Lung (tissue), 12 donors: ENCODE results near the gene USP15. TPM values are rescaled to one million over a fixed set of nuclear protein-coding genes. Genes with fewer than 3 reads are reported as not detected.
A peak's percentile ranks its signal among the peaks of the same experiment; 100 is the strongest.

Experiments used
- ATAC-seq: fragments of 200-7000 bp; cut with Tn5 transposase; one replicate; pipeline ENCODE4 v1.9.1; 2020; ENCODE audit warnings: moderate number of reproducible peaks; ENCODE audit not compliant: insufficient read depth, low FRiP score
- DNase-seq, 3 donors: peaks; one replicate each; pipeline ENCODE4 v3.0.0-alpha.2; 2013 to 2017
- H3K27ac ChIP-seq, 2 donors: one replicate each; pipeline ENCODE4 v1.5.1; 2013; ENCODE audit warnings: mild to moderate bottlenecking in 2 of 2, moderate library complexity in 2 of 2, control low read depth in 1 of 2, inconsistent platforms in 1 of 2, low read depth in 1 of 2, low read length in 1 of 2
- H3K27me3 ChIP-seq, 3 donors: one replicate each; pipeline ENCODE4 v1.5.1; 2013; ENCODE audit warnings: low read length in 2 of 3; ENCODE audit not compliant: control insufficient read depth in 3 of 3, insufficient read depth in 3 of 3
- H3K36me3 ChIP-seq, 4 donors: one replicate each; pipeline ENCODE4 v1.5.1; 2013; ENCODE audit warnings: low read length in 4 of 4, mild to moderate bottlenecking in 1 of 4, moderate library complexity in 1 of 4; ENCODE audit not compliant: control insufficient read depth in 4 of 4, insufficient read depth in 4 of 4
- H3K4me1 ChIP-seq, 5 donors: one replicate each; pipeline ENCODE4 v1.5.1; 2013; ENCODE audit warnings: low read length in 5 of 5, mild to moderate bottlenecking in 2 of 5, moderate library complexity in 1 of 5; ENCODE audit not compliant: control insufficient read depth in 5 of 5, insufficient read depth in 5 of 5
- H3K4me3 ChIP-seq: one replicate; pipeline ENCODE4 v1.5.1; 2013; ENCODE audit warnings: mild to moderate bottlenecking, control low read depth, moderate library complexity
- H3K9ac ChIP-seq, 2 donors: one replicate each; pipeline ENCODE4 v1.5.1; 2013; ENCODE audit warnings: low read length in 2 of 2, control low read depth in 1 of 2; ENCODE audit not compliant: insufficient read depth in 1 of 2
- H3K9me3 ChIP-seq, 4 donors: one replicate each; pipeline ENCODE4 v1.5.1; 2013; ENCODE audit warnings: low read length in 3 of 4, mild to moderate bottlenecking in 1 of 4, moderate library complexity in 1 of 4; ENCODE audit not compliant: control insufficient read depth in 4 of 4, insufficient read depth in 3 of 4
- CTCF ChIP-seq: IDR thresholded peaks from 2 replicates; pipeline ENCODE4 v1.5.1; 2012; ENCODE audit warnings: mild to moderate bottlenecking; ENCODE audit errors: control extremely low read depth, extremely low read depth
- WGBS, 2 donors: extraction: QIAGEN DNeasy Blood & Tissue Kit; methylation state at CpG; one replicate each; pipeline ENCODE4 v1.1.7; 2013; 5-methylcytosine and 5-hydroxymethylcytosine counted together
- polyA plus RNA-seq, 2 donors: library from polyadenylated mRNA; stranded (reverse); fragments of 200-250 nt; gene quantifications; one replicate each; pipeline ENCODE4 v1.2.1, GENCODE V29; 2013
- total RNA-seq, 2 donors: library from RNA; depleted of rRNA in 1 of 2; stranded (reverse); fragments of >200 nt in 1 of 2; gene quantifications; one replicate each; pipeline ENCODE4 v1.2.1, GENCODE V29; 2014 to 2021
- donor health status: control.
- donor health status: control.
- donor health status: Bipolar disorder and iron deficiency.
- donor health status: healthy.
- donor health status: DM: yes; HTN: yes; CAD: no.

The USP15 gene
- total and polyA plus RNA-seq, 4 donors: 62.0 to 143 (median 82.6) TPM

DNA sequence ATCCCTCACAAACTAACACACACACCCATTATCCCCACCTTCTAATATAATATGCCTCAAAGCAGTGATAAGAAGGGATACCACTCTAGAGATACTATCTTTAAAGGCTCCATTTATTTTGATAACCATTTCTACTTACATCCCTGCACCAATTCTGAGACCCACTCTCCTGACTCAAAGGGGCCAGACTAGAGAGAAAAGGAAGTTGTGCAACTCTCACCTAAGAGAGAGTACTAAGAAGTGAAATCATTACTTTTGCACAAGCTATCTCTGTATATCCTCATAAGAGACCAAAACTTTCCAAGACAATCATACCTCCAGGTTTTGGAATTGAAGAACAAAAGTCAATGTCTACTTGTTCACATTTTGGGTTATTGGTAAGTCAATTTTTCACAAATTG, 45.4 kb upstream of the USP15 start:
- DNase-seq (no peak), ATAC-seq (no peak)
- no peak overlapping the region for H3K4me3 ChIP-seq
- no peaks in the 10 kb centered on the region for H3K9me3 ChIP-seq
- no peaks in the 10 kb centered on the region for H3K36me3 ChIP-seq
- TF ChIP-seq CTCF: no peak
- H3K27me3 ChIP-seq: no peaks in the 10 kb centered on the region
- peaks cover 0 to 1% (median 0%) of the 10 kb centered on the region in 5 donors for H3K4me1 ChIP-seq
- H3K27ac ChIP-seq: no peak overlapping the region
- no peak overlapping the region for H3K9ac ChIP-seq

- Histone ChIP-seq H3K36me3 (no peaks in the 10 kb centered on the region), H3K4me1 (peaks cover 0 to 1% (median 0%) of the 10 kb centered on the region in 5 donors), H3K4me3 (no peak overlapping the region), H3K9ac (no peak overlapping the region), H3K27me3 (no peaks in the 10 kb centered on the region), H3K9me3 (no peaks in the 10 kb centered on the region), H3K27ac (no peak overlapping the region)
- ATAC-seq (no peak), DNase-seq (peak in 1 of 3 donors; percentile 27)
- WGBS, 2 donors: 0 to 29% methylated on average over 2 of the region's 2 CpGs
- TF ChIP-seq CTCF: no peak
These were observed 44.7 kb upstream of the USP15 start for GRCh38 chr12:62215506-62215905.

- Histone ChIP-seq H3K27ac (no peak overlapping the region), H3K4me1 (peaks cover 0 to 1% (median 0%) of the 10 kb centered on the region in 5 donors), H3K36me3 (no peaks in the 10 kb centered on the region), H3K4me3 (no peak overlapping the region), H3K27me3 (no peaks in the 10 kb centered on the region), H3K9me3 (no peaks in the 10 kb centered on the region), H3K9ac (no peak overlapping the region)
- ATAC-seq (no peak), DNase-seq (no peak)
- TF ChIP-seq CTCF: no peak
- 82 to 85% methylated on average over 6 of the region's 6 CpGs for WGBS, 2 donors
These were observed 42.6 kb upstream of the USP15 start for GRCh38 chr12:62217466-62218194.

GRCh38 chr12:62221107-62221506, 39.1 kb upstream of the USP15 start:
- Histone ChIP-seq H3K9ac (no peak overlapping the region), H3K27me3 (no peaks in the 10 kb centered on the region), H3K36me3 (no peaks in the 10 kb centered on the region), H3K9me3 (no peaks in the 10 kb centered on the region), H3K4me1 (peaks cover 0 to 1% (median 0%) of the 10 kb centered on the region in 5 donors), H3K27ac (no peak overlapping the region), H3K4me3 (no peak overlapping the region)
- no peak for DNase-seq
- TF ChIP-seq CTCF: no peak
- ATAC-seq: no peak
